RWPE1 (cell line): ENCODE measurements around the gene GNAQ.
A peak's percentile ranks its signal among the peaks of the same experiment; 100 is the strongest.

ENCODE experiments used
- CTCF ChIA-PET: fragments of 350-600 bp; sonication (Branson Sonifier 250); formaldehyde crosslinking; extraction: SDS; loops from one replicate; lab custom pipeline; 2021; lab: Yijun Ruan, JAX
- POLR2A ChIA-PET: fragments of 400-600 bp; formaldehyde crosslinking; extraction: SDS; loops from one replicate; lab custom pipeline; 2020; ENCODE audit warnings: antibody characterized with exemption; ENCODE audit not compliant: low non-redundant PET; lab: Yijun Ruan, JAX
- DNase-seq: peaks from one replicate; pipeline ENCODE4 v3.0.0; 2012; ENCODE audit warnings: low spot score
- H3K27ac ChIP-seq: fragments of 450-650 bp; 2 replicates; pipeline ENCODE4 v1.5.1; 2017
- TF ChIP-seq, protein P1 (sequence below): fragments of 450-650 bp; conservative IDR thresholded peaks from 2 replicates; pipeline ENCODE4 v1.5.1; 2017; ENCODE audit warnings: low read depth, mild to moderate bottlenecking

Gene GNAQ

DNA sequence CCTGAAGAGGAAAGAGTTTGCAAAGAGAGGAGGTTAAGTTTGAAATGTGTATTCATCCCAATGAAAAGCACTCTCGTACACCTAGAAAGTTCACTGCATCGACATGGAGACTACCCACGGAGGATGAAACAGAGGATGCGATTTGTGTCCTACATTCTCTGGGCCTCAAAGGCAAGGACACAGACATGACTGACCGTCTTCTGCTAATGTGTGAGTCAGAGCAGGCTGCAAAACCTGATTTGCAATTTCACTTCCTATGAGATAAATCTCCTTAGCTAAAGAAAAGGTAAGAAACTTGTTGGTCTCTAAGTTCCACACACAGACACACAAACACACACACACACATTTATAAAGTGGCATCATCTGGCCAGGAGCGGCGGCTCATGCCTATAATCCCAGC lies 98.6 kb downstream of the GNAQ start:
- peak; percentile 52 for DNase-seq
- ChIA-PET POLR2A (no interaction called here), CTCF (interaction anchor here (0.6 kb wide), 1 partner anchor 10 kb away, joined by 3 read pairs; no protein-coding TSS in a partner anchor)
- TF ChIP-seq, protein P1, sequence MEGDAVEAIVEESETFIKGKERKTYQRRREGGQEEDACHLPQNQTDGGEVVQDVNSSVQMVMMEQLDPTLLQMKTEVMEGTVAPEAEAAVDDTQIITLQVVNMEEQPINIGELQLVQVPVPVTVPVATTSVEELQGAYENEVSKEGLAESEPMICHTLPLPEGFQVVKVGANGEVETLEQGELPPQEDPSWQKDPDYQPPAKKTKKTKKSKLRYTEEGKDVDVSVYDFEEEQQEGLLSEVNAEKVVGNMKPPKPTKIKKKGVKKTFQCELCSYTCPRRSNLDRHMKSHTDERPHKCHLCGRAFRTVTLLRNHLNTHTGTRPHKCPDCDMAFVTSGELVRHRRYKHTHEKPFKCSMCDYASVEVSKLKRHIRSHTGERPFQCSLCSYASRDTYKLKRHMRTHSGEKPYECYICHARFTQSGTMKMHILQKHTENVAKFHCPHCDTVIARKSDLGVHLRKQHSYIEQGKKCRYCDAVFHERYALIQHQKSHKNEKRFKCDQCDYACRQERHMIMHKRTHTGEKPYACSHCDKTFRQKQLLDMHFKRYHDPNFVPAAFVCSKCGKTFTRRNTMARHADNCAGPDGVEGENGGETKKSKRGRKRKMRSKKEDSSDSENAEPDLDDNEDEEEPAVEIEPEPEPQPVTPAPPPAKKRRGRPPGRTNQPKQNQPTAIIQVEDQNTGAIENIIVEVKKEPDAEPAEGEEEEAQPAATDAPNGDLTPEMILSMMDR = no peak
- no peak overlapping the region for H3K27ac ChIP-seq

DNA sequence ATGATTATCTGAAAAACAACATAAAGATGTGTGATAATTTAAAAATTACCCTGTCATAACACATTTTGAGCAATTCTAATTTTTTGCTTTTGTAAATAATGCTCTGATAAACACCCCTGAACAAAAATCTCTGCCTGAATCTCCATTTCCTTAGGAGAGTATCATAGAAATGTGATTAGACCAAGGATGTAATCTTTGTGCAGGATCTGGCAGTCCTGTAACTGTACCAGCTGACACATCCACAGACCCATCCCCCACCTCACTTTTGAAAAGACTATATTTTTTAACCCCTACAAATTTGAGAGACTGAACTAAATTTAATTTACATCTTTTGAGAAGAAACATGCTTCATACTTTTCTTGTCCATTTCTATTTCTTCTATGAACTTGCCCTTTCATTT lies 101.7 kb downstream of the GNAQ start:
- DNase-seq = no peak
- POLR2A ChIA-PET = no interaction called here
- TF ChIP-seq, protein P1 = no peak
- no peak overlapping the region for H3K27ac ChIP-seq
- CTCF ChIA-PET = no interaction called here

DNA sequence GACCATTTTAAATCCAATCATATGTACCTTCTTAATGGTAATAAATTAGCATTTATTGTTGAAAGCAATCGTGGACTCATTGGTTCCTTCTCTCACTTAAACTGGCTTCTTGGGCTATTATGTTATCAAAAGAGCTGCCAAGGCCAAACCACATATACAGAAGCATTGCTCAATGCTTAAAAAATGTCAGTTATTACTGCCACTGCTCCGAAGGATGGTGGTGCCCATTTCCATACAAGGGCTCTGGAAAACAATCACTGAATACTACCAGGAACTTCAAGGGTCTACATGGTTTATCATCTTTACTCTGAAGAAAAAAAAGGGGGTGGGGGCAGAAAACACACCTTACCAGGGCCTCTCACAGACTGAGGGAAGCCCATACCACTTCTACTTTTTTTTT lies 104.3 kb downstream of the GNAQ start:
- no peak for DNase-seq
- H3K27ac ChIP-seq = no peak overlapping the region
- CTCF ChIA-PET = no interaction called here
- TF ChIP-seq, protein P1 = no peak
- POLR2A ChIA-PET = no interaction called here

- no peak overlapping the region for H3K27ac ChIP-seq
- ChIA-PET POLR2A (no interaction called here), CTCF (no interaction called here)
- peak; percentile 56 for DNase-seq
- TF ChIP-seq, protein P1 = no peak
These were observed 105.2 kb downstream of the GNAQ start for GRCh38 chr9:77926371-77926878.

GRCh38 chr9:77922591-77922990 lies 109.0 kb downstream of the GNAQ start:
- TF ChIP-seq, protein P1 = no peak
- ChIA-PET POLR2A (no interaction called here), CTCF (interaction anchor here (0.6 to 0.9 kb wide), 2 partner anchors 10 to 72 kb away, joined by 3 to 7 read pairs; no protein-coding TSS in a partner anchor)
- DNase-seq = no peak
- H3K27ac ChIP-seq = no peak overlapping the region

GRCh38 chr9:77917800-77918199 lies 113.8 kb downstream of the GNAQ start:
- ChIA-PET POLR2A (no interaction called here), CTCF (interaction anchor here (0.9 kb wide), 2 partner anchors 76 to 117 kb away, joined by 3 to 6 read pairs; no protein-coding TSS in a partner anchor)
- no peak overlapping the region for H3K27ac ChIP-seq
- TF ChIP-seq, protein P1 = no peak
- DNase-seq = no peak

DNA sequence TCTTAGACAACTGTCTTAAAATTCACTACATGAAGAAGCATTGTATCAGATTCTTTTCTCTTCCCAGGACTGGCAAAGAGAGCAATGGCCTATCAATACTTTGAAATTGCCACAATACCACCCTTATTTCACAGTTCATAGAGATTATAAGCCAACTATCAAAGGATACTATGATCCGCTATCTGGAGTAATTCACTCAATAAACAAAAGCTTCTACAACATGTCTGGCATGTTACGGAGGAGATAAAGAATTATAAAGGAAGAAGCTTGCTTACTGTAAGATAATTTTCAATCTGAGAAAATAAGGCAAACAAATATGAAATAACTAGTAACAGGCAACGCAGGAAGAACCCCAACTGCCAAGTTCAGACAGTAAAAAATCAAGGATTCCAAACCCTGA lies 114.8 kb downstream of the GNAQ start:
- TF ChIP-seq, protein P1 = no peak
- no peak for DNase-seq
- POLR2A ChIA-PET = no interaction called here
- no peak overlapping the region for H3K27ac ChIP-seq
- CTCF ChIA-PET = no interaction called here
